SK-N-SH (cell line): ENCODE measurements around the gene ODF2L. TPM values are rescaled to one million over a fixed set of nuclear protein-coding genes. Genes with fewer than 3 reads are reported as not detected.

Experiments used
- CTCF ChIA-PET: fragments of 300-600, 350-600 bp; formaldehyde crosslinking; extraction: SDS; loops from one replicate; lab custom pipeline; 2021; lab: Yijun Ruan, JAX
- POLR2A ChIA-PET: fragments of 350-600 bp; sonication (Branson Sonifier 250); formaldehyde crosslinking; extraction: SDS; loops from one replicate; lab custom pipeline; 2020; ENCODE audit warnings: antibody characterized with exemption, inconsistent platforms; lab: Yijun Ruan, JAX
- DNase-seq: peaks from one replicate; pipeline ENCODE4 v3.0.0; 2012
- H2AFZ ChIP-seq: fragments of 200-600 bp; sonication (generic); 2 replicates; pipeline ENCODE4 v1.8.1; 2016; ENCODE audit warnings: antibody characterized with exemption, mild to moderate bottlenecking, low read depth
- H3F3A ChIP-seq: fragments of 200-600 bp; sonication (generic); replicated peaks from 2 replicates; pipeline ENCODE3; 2016; ENCODE audit warnings: antibody characterized with exemption, mild to moderate bottlenecking; ENCODE audit not compliant: insufficient read depth
- H3K27ac ChIP-seq, 2 experiments: fragments of 200-500 bp in 1 of 2; fragments of 200-600 bp in 1 of 2; sonication (Bioruptor generic) in 1 of 2; sonication (generic), shearing (Covaris generic) in 1 of 2; 2 replicates each; pipeline versions ENCODE4 v1.5.1 to v1.6.1; 2014 to 2016; ENCODE audit warnings: low read depth in 2 of 2, inconsistent platforms in 1 of 2, low read length in 1 of 2, mild to moderate bottlenecking in 1 of 2, mixed read lengths in 1 of 2
- H3K27me3 ChIP-seq: fragments of 200-600 bp; sonication (generic), shearing (Covaris generic); 2 replicates; pipeline ENCODE4 v1.6.1; 2016; ENCODE audit warnings: mixed run types; ENCODE audit not compliant: insufficient read depth
- H3K36me3 ChIP-seq, 2 experiments: fragments of 200-500 bp in 1 of 2; fragments of 200-600 bp in 1 of 2; sonication (Bioruptor generic) in 1 of 2; sonication (generic) in 1 of 2; replicated peaks in 1 of 2; 2 replicates each; pipeline versions ENCODE3 to v1.5.1; 2014 to 2016; ENCODE audit warnings: low read length in 1 of 2, mild to moderate bottlenecking in 1 of 2; ENCODE audit not compliant: insufficient read depth in 2 of 2, control insufficient read depth in 1 of 2
- H3K4me1 ChIP-seq, 2 experiments: fragments of 200-500 bp in 1 of 2; fragments of 200-600 bp in 1 of 2; sonication (Bioruptor generic) in 1 of 2; sonication (generic), shearing (Covaris generic) in 1 of 2; 2 replicates each; pipeline versions ENCODE4 v1.5.1 to v1.6.1; 2014 to 2016; ENCODE audit warnings: low read depth in 1 of 2, low read length in 1 of 2, mixed run types in 1 of 2; ENCODE audit not compliant: insufficient read depth in 2 of 2, control insufficient read depth in 1 of 2
- H3K4me2 ChIP-seq: fragments of 200-600 bp; sonication (generic), shearing (Covaris generic); 2 replicates; pipeline ENCODE4 v1.6.1; 2017; ENCODE audit warnings: mixed run types
- H3K4me3 ChIP-seq, 2 experiments: fragments of 200-500 bp in 1 of 2; fragments of 200-600 bp in 1 of 2; sonication (Bioruptor generic) in 1 of 2; sonication (generic), shearing (Covaris generic) in 1 of 2; 2 replicates each; pipeline versions ENCODE4 v1.5.1 to v1.8.1; 2014 to 2016; ENCODE audit warnings: low read depth in 2 of 2, inconsistent platforms in 1 of 2, low read length in 1 of 2, mild to moderate bottlenecking in 1 of 2, mixed read lengths in 1 of 2, moderate library complexity in 1 of 2
- H3K79me2 ChIP-seq: fragments of 200-600 bp; sonication (generic); 2 replicates; pipeline ENCODE4 v1.8.1; 2017; ENCODE audit warnings: mild to moderate bottlenecking; ENCODE audit not compliant: insufficient read depth
- H3K9ac ChIP-seq: fragments of 200-600 bp; sonication (generic); 2 replicates; pipeline ENCODE4 v1.6.1; 2017; ENCODE audit warnings: mixed run types
- H3K9me2 ChIP-seq: fragments of 200-600 bp; sonication (generic); 2 replicates; pipeline ENCODE4 v1.6.1; 2017; ENCODE audit warnings: mixed run types
- H3K9me3 ChIP-seq: fragments of 200-600 bp; sonication (generic); 2 replicates; pipeline ENCODE4 v1.6.1; 2017; ENCODE audit warnings: mixed run types, mild to moderate bottlenecking, moderate library complexity
- H4K20me1 ChIP-seq: fragments of 200-600 bp; sonication (generic); 2 replicates; pipeline ENCODE4 v1.6.1; 2017; ENCODE audit warnings: mild to moderate bottlenecking, mixed run types; ENCODE audit not compliant: insufficient read depth
- ELF1 ChIP-seq: IDR thresholded peaks from 2 replicates; pipeline ENCODE4 v1.4.0; 2012
- EZH2phosphoT487 ChIP-seq: fragments of 200-600 bp; sonication (generic); IDR thresholded peaks from 2 replicates; pipeline ENCODE4 v1.6.1; 2017; ENCODE audit warnings: low read depth, mixed run types, mild to moderate bottlenecking, antibody characterized with exemption, moderate library complexity, borderline replicate concordance
- FOSL2 ChIP-seq: IDR thresholded peaks from 2 replicates; pipeline ENCODE4 v1.4.0; 2012; ENCODE audit warnings: low read depth, mild to moderate bottlenecking, moderate library complexity, borderline replicate concordance
- MXI1 ChIP-seq: IDR thresholded peaks from 2 replicates; pipeline ENCODE4 v1.6.1; 2012; ENCODE audit warnings: mild to moderate bottlenecking, low read depth, low read length, improper control_type of control experiment
- POLR2AphosphoS5 ChIP-seq: IDR thresholded peaks from 2 replicates; pipeline ENCODE4 v1.6.1; 2012; ENCODE audit warnings: low read depth, low read length
- RCOR1 ChIP-seq: fragments of 150-350 bp; IDR thresholded peaks from 2 replicates; pipeline ENCODE4 v1.6.1; 2017; ENCODE audit warnings: antibody characterized with exemption, low read length
- TCF12 ChIP-seq: IDR thresholded peaks from 2 replicates; pipeline ENCODE4 v1.4.0; 2012
- USF2 ChIP-seq: fragments of 150-350 bp; IDR thresholded peaks from 2 replicates; pipeline ENCODE4 v1.6.1; 2017; ENCODE audit warnings: antibody characterized with exemption, low read length, low read depth, borderline replicate concordance
- WGBS: methylation state at CpG from one replicate; pipeline ENCODE4 v1.1.6; 2017; ENCODE audit warnings: low lambda C conversion rate; 5-methylcytosine and 5-hydroxymethylcytosine counted together
- polyA plus RNA-seq, 3 experiments: library from polyadenylated mRNA; depleted of rRNA; stranded (reverse); fragments of >200 nt; gene quantifications; 2 replicates each; pipeline ENCODE4 v1.2.3, GENCODE V29; 2012
- TF ChIP-seq, protein P1 (sequence below): IDR thresholded peaks from 2 replicates; pipeline ENCODE4; 2012

The ODF2L gene
- polyA plus RNA-seq, 1 of the 3 experiments (the other 2 are of a cell fraction) = 5.3 TPM

DNA sequence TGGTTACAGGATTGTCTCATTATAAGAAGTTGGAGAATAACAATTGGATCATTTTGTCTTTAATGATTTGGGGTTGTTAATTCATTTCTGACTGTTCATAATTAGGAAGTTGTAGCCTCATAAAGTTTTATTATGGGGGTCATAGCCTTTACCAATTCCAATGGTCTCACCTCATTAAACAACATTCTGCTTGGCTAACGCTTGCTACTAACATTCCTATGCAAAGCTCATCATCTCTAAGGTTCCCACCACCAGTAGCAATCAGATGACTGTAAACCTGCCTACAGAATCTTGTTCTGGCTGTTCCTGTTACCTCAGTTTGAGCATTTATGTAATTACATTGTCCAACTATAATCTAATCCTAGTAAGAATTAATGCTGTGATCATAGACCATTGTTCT lies 60.2 kb downstream of the ODF2L start:
- no peaks in the 10 kb centered on the region for H3K79me2 ChIP-seq
- H3F3A ChIP-seq = no peaks in the 10 kb centered on the region
- H4K20me1 ChIP-seq = no peaks in the 10 kb centered on the region
- H3K4me2 ChIP-seq = no peak overlapping the region
- TF ChIP-seq ELF1 = no peak
- no peak for TF ChIP-seq FOSL2
- no peak overlapping the region for H3K27ac ChIP-seq
- no peak for DNase-seq
- no peak overlapping the region for H3K9ac ChIP-seq
- H3K27me3 ChIP-seq = no peaks in the 10 kb centered on the region
- POLR2A ChIA-PET = no interaction called here
- H3K4me1 ChIP-seq = no peaks in the 10 kb centered on the region
- no peaks in the 10 kb centered on the region for H3K36me3 ChIP-seq
- H2AFZ ChIP-seq = no peak overlapping the region
- 75% methylated on average over 1 of the region's 1 CpG for WGBS
- no peaks in the 10 kb centered on the region for H3K9me2 ChIP-seq
- H3K4me3 ChIP-seq = no peak overlapping the region
- CTCF ChIA-PET = no interaction called here
- no peaks in the 10 kb centered on the region for H3K9me3 ChIP-seq

DNA sequence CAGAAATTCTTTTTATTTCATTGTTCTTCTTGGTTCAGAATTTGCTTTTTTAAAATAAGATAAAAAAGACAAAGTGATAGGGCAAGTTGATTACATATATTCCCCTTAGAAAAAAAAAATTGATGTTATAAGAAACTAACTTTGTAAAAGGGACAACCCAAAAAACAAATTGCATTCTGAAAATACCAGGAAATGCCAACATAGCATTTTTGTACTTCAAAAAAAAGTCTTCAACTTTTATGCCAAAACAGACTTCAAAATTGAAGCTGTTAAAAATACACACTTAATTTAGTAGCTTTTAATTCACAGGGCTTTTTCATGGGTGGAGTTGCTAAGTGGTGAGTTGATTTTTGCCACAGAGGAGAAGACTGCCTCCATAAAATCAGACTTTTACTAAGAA lies 70.9 kb downstream of the ODF2L start:
- no peaks in the 10 kb centered on the region for H4K20me1 ChIP-seq
- no peaks in the 10 kb centered on the region for H3K9me2 ChIP-seq
- H3F3A ChIP-seq = no peaks in the 10 kb centered on the region
- no peak overlapping the region for H3K9ac ChIP-seq
- no peak overlapping the region for H3K27ac ChIP-seq
- no peak overlapping the region for H3K4me3 ChIP-seq
- no peaks in the 10 kb centered on the region for H3K36me3 ChIP-seq
- H3K79me2 ChIP-seq = no peaks in the 10 kb centered on the region
- H3K27me3 ChIP-seq = no peaks in the 10 kb centered on the region
- H3K4me1 ChIP-seq = no peaks in the 10 kb centered on the region
- 0 out of 2 replicates have a peak overlapping the region, but pooled peaks have one; percentile 29 for H2AFZ ChIP-seq
- no peak overlapping the region for H3K4me2 ChIP-seq
- no peak for DNase-seq
- TF ChIP-seq RCOR1 (no peak), MXI1 (no peak), POLR2AphosphoS5 (no peak)
- no peaks in the 10 kb centered on the region for H3K9me3 ChIP-seq
- POLR2A ChIA-PET = no interaction called here
- CTCF ChIA-PET = no interaction called here

DNA sequence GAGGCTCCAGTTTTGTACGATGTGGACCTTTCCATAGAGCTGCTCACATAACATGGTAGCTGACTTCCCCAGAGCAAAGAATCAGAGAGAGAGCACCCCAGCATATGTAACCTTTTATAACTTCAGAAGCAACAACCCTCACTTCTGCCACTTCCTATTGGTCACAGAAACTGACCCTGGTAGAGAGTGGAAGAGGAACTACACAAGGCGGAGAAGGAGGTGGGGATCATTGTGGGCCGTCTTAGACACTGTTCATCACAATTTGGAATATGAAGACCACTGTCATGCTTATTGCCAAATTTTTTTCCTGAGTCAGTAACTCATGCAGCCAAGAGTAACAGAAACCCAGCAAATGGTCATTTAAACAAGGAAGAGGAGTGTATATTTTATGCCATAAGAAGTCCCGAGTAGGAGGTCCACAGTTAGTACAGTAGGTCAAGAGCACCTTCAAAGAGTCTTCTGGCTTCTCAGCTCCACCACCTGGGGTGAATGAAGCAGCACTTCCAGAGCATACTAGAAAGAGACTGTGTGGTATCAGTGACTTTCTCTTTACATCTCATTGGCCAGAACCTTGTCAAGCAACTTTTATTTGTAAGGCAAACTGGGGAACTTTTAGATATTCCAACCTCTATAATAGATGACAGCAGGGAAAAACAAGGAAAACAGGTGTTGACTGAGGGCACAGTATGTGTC lies 71.8 kb downstream of the ODF2L start:
- Histone ChIP-seq H3K36me3 (no peaks in the 10 kb centered on the region), H3K9ac (no peak overlapping the region), H3K27ac (no peak overlapping the region), H4K20me1 (no peaks in the 10 kb centered on the region), H2AFZ (no peak overlapping the region), H3K27me3 (no peaks in the 10 kb centered on the region), H3K9me3 (no peaks in the 10 kb centered on the region), H3K79me2 (no peaks in the 10 kb centered on the region), H3K4me1 (no peaks in the 10 kb centered on the region), H3K4me3 (no peak overlapping the region), H3F3A (no peaks in the 10 kb centered on the region), H3K4me2 (no peak overlapping the region), H3K9me2 (no peaks in the 10 kb centered on the region)
- ChIA-PET CTCF (no interaction called here), POLR2A (no interaction called here)
- 18% methylated on average over 4 of the region's 4 CpGs for WGBS
- TF ChIP-seq ELF1 (no peak), MXI1 (no peak), TCF12 (no peak), USF2 (no peak), FOSL2 (no peak), POLR2AphosphoS5 (no peak), EZH2phosphoT487 (no peak)
- TF ChIP-seq, protein P1, sequence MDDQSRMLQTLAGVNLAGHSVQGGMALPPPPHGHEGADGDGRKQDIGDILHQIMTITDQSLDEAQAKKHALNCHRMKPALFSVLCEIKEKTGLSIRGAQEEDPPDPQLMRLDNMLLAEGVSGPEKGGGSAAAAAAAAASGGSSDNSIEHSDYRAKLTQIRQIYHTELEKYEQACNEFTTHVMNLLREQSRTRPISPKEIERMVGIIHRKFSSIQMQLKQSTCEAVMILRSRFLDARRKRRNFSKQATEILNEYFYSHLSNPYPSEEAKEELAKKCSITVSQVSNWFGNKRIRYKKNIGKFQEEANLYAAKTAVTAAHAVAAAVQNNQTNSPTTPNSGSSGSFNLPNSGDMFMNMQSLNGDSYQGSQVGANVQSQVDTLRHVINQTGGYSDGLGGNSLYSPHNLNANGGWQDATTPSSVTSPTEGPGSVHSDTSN = no peak
- DNase-seq = no peak
